ENCODE measurements around the gene PRKX.
"Not testable (repeated sequence)": the region's sequence is repeated elsewhere in the genome, so short reads cannot be mapped to it uniquely, and the experiment has no call there.

The PRKX gene

GRCh38 chrX:3563451-3563850, 150.0 kb downstream of the PRKX start:
- no peak for DNase-seq

DNA sequence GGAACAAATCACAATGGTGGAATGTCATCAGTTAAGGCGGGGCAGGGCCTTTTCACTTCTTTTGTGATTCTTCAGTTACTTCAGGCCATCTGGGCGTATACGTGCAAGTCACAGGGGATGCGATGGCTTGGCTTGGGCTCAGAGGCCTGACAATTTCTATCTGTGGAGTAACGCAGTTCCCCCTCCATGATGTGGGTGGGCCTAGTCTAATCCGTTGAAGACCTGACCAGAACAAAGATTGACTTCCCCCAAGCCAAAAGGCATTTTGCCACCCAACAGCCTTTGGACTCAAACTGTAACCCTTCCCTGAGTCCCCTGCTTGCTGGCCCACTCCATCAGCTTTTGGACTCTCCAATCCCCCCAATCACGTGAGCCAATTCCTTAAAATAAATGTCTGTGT, 153.4 kb downstream of the PRKX start:
- not testable (repeated sequence) for DNase-seq

Measured in NCI-H510A (cell line).